ENCODE results near the gene PTPRB. TPM values are rescaled to one million over a fixed set of nuclear protein-coding genes. Genes with fewer than 3 reads are reported as not detected.

Gene PTPRB
- total RNA-seq, 1 donor from 2014 or later, result 91.4 TPM

DNA sequence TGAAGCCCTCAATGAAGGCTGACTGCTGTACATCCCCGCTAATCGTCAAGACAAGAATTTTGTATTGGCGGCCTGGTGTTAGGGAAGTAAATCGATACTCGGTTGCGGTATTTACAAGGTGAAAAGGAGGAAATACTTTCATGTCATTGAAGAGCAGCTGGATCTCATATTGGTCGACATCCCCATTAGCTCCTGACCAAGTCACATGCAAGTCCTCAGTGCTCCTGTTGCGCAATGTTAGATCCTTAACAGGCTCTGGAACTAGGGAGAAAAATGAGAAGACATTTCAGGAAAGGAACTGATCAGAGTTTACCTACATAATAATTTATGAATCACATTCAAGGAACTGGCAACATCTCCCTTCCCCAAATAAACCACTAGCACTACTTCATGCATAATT lies 66.2 kb downstream of the PTPRB start:
- Histone ChIP-seq H3K27ac (no peak overlapping the region), H3K27me3 (ENCODE audit: low read depth) (no peaks in the 10 kb centered on the region), H3K4me3 (no peak overlapping the region), H3K36me3 (peaks cover 10% of the 10 kb centered on the region), H3K9me3 (no peaks in the 10 kb centered on the region), H3K4me1 (peaks cover 4% of the 10 kb centered on the region)
- intact Hi-C loops (cut with DNase I), result loop anchor here (10.0 kb wide), 1 partner anchor 686 kb away; no protein-coding TSS in a partner anchor
- TF ChIP-seq, protein P1, sequence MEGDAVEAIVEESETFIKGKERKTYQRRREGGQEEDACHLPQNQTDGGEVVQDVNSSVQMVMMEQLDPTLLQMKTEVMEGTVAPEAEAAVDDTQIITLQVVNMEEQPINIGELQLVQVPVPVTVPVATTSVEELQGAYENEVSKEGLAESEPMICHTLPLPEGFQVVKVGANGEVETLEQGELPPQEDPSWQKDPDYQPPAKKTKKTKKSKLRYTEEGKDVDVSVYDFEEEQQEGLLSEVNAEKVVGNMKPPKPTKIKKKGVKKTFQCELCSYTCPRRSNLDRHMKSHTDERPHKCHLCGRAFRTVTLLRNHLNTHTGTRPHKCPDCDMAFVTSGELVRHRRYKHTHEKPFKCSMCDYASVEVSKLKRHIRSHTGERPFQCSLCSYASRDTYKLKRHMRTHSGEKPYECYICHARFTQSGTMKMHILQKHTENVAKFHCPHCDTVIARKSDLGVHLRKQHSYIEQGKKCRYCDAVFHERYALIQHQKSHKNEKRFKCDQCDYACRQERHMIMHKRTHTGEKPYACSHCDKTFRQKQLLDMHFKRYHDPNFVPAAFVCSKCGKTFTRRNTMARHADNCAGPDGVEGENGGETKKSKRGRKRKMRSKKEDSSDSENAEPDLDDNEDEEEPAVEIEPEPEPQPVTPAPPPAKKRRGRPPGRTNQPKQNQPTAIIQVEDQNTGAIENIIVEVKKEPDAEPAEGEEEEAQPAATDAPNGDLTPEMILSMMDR (IDR thresholded peaks at IDR 0.05), result no peak
- no peak for DNase-seq
- ATAC-seq, result no peak

GRCh38 chr12:70561550-70561949 lies 75.7 kb downstream of the PTPRB start:
- H3K9me3 ChIP-seq, result no peaks in the 10 kb centered on the region
- H3K36me3 ChIP-seq, result peaks cover 45% of the 10 kb centered on the region
- intact Hi-C loops (cut with DNase I), result no loop called here
- DNase-seq (no peak), ATAC-seq (no peak)
- no peaks in the 10 kb centered on the region for H3K4me1 ChIP-seq
- H3K27ac ChIP-seq, result no peak overlapping the region
- TF ChIP-seq, protein P1 (IDR thresholded peaks at IDR 0.05), result no peak
- no peaks in the 10 kb centered on the region for H3K27me3 ChIP-seq (ENCODE audit: low read depth)
- H3K4me3 ChIP-seq, result no peak overlapping the region

- no peaks in the 10 kb centered on the region for H3K27me3 ChIP-seq (ENCODE audit: low read depth)
- DNase-seq (no peak), ATAC-seq (no peak)
- intact Hi-C loops (cut with DNase I), result no loop called here
- H3K36me3 ChIP-seq, result peaks cover 38% of the 10 kb centered on the region
- no peak overlapping the region for H3K27ac ChIP-seq
- H3K4me3 ChIP-seq, result no peak overlapping the region
- H3K4me1 ChIP-seq, result no peaks in the 10 kb centered on the region
- TF ChIP-seq, protein P1 (IDR thresholded peaks at IDR 0.05), result no peak
- H3K9me3 ChIP-seq, result no peaks in the 10 kb centered on the region
These were observed 76.6 kb downstream of the PTPRB start for GRCh38 chr12:70560671-70561070.

DNA sequence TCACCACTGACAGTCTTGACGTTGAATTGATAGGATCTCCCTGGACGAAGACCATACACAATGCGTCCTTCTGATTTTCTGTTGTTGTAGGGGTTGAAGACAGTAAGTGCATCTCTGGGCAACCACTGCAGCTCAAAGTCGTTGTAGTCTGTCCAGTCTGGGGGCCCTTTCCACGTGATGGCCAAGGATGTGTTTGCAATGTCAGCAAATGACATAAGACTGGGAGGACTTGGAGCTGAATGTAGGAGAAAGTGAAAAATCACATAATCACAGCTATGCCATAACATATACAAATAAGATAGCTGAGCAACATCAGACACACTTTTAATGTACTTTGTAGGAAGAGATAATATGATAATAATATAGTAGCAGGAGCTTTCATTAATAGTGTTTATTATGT lies 77.8 kb downstream of the PTPRB start:
- Histone ChIP-seq H3K4me3 (no peak overlapping the region), H3K36me3 (peaks cover 38% of the 10 kb centered on the region), H3K27me3 (ENCODE audit: low read depth) (no peaks in the 10 kb centered on the region), H3K9me3 (no peaks in the 10 kb centered on the region), H3K4me1 (no peaks in the 10 kb centered on the region), H3K27ac (no peak overlapping the region)
- intact Hi-C loops (cut with DNase I), result no loop called here
- ATAC-seq (no peak), DNase-seq (no peak)
- TF ChIP-seq, protein P1 (IDR thresholded peaks at IDR 0.05), result no peak

DNA sequence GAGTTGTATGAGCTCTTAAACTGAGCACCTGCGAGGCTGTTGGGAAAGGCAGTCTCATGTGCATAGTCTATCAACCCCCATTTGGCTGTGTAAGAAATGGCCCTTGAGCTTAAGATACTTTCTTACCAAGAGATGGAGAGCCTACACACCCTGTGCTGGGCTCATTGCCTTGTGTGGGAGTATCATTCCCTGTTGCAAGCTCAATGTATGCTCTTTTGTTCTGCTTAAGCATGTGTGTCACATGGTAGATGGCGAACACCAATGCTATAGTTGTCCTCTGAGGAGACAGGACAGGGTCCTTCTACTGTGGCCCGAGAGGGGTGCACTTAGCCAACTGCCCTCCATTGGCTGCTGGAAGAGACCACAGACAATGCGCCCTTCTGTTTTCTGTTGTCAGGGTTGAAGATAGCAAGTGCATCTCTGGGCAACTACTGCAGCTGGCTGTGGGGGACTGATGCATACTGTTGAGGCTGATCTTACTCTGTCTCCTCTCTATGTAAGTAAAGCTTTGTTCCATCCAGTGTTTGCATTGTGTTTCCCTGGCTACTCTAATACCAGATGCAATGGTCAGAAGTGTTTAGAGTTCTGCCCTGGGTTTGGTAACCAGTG lies 79.5 kb downstream of the PTPRB start:
- no peaks in the 10 kb centered on the region for H3K4me1 ChIP-seq
- H3K27ac ChIP-seq, result no peak overlapping the region
- TF ChIP-seq, protein P1 (IDR thresholded peaks at IDR 0.05), result no peak
- DNase-seq (no peak), ATAC-seq (no peak)
- H3K9me3 ChIP-seq, result no peaks in the 10 kb centered on the region
- H3K4me3 ChIP-seq, result no peak overlapping the region
- H3K27me3 ChIP-seq (ENCODE audit: low read depth), result no peaks in the 10 kb centered on the region
- peaks cover 32% of the 10 kb centered on the region for H3K36me3 ChIP-seq
- intact Hi-C loops (cut with DNase I), result no loop called here
